Lower leg skin (tissue), 4 donors: ENCODE measurements around the gene PGA3. TPM values are rescaled to one million over a fixed set of nuclear protein-coding genes. Genes with fewer than 3 reads are reported as not detected.

Source experiments
- DNase-seq, 2 donors: peaks; one replicate each; pipeline ENCODE4 v3.0.0-alpha.2; 2019; ENCODE audit warnings: low spot score in 2 of 2
- H3K4me3 ChIP-seq: fragments of 200-600 bp; sonication (generic); 2 replicates; pipeline ENCODE4 v1.5.1; 2017; ENCODE audit warnings: mild to moderate bottlenecking, low read depth; ENCODE audit not compliant: poor library complexity, severe bottlenecking
- CTCF ChIP-seq, 3 donors: fragments of 450-650 bp; IDR thresholded peaks; one replicate each; pipeline ENCODE4 v1.5.1; 2016; ENCODE audit warnings: antibody characterized with exemption in 3 of 3, mild to moderate bottlenecking in 3 of 3, moderate library complexity in 2 of 3
- POLR2A ChIP-seq, 2 donors: fragments of 450-650 bp; IDR thresholded peaks; one replicate each; pipeline ENCODE4 v1.6.1; 2016 to 2017; ENCODE audit warnings: antibody characterized with exemption in 2 of 2, mild to moderate bottlenecking in 1 of 2, moderate library complexity in 1 of 2
- WGBS, 2 donors: methylation state at CpG; one replicate each; pipeline ENCODE4 v1.1.5; 2018; 5-methylcytosine and 5-hydroxymethylcytosine counted together
- intact Hi-C: fragments of 100-400 bp; cut with DNase I; formaldehyde crosslinking; loops from one replicate; pipeline ENCODE4 v1.15.0; 2023; ENCODE audit warnings: low total_unique reads
- total RNA-seq, 4 donors: library from RNA; depleted of rRNA; stranded (reverse); fragments of >200 nt; gene quantifications; one replicate each; pipeline ENCODE4 v1.1.0, GENCODE V29; 2016

The PGA3 gene
- total RNA-seq, 4 donors from 2014 or later, result 0.32 to 1.5 TPM; not detected in 2

- intact Hi-C loops, result no loop called here
- H3K4me3 ChIP-seq, result no peak overlapping the region
- peak in 1 of 2 donors; percentile 59 for DNase-seq
- TF ChIP-seq CTCF (IDR thresholded peaks at IDR 0.05) (no peak), POLR2A (IDR thresholded peaks at IDR 0.05) (no peak)
- 81 to 90% methylated on average over 9 of the region's 9 CpGs for WGBS, 2 donors
Measured at GRCh38 chr11:61170566-61170965, 32.7 kb upstream of the PGA3 start.

- intact Hi-C loops, result no loop called here
- no peak overlapping the region for H3K4me3 ChIP-seq
- 73 to 76% methylated on average over 3 of the region's 3 CpGs for WGBS, 2 donors
- no peak for DNase-seq
- TF ChIP-seq CTCF (IDR thresholded peaks at IDR 0.05) (no peak), POLR2A (IDR thresholded peaks at IDR 0.05) (no peak)
Measured at GRCh38 chr11:61171907-61172306, 31.4 kb upstream of the PGA3 start.

DNA sequence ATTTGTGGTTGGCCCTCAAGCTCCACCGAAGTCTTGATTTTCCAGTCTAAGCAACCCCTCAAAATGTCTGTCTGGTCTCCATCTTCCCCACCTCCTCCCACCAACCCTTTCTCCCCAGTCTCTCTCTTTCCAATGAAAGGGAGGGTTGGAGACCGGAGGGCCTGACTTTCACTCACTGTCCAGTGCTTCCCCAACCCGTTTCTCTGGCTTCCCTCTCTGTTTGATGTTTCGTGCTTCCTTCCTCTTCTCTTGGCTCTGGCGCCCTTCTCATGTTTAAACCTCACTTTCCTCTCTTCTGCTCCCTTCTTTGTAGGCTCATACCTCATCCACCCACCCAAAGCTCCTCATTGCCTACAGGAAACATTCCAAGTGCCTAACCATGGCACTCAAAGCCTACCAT is 31.0 kb upstream of the PGA3 start:
- no peak overlapping the region for H3K4me3 ChIP-seq
- intact Hi-C loops, result no loop called here
- DNase-seq, result peak in 1 of 2 donors; percentile 65
- WGBS, 2 donors, result 66 to 69% methylated on average over 5 of the region's 5 CpGs
- TF ChIP-seq POLR2A (IDR thresholded peaks at IDR 0.05) (no peak), CTCF (IDR thresholded peaks at IDR 0.05) (no peak)

DNA sequence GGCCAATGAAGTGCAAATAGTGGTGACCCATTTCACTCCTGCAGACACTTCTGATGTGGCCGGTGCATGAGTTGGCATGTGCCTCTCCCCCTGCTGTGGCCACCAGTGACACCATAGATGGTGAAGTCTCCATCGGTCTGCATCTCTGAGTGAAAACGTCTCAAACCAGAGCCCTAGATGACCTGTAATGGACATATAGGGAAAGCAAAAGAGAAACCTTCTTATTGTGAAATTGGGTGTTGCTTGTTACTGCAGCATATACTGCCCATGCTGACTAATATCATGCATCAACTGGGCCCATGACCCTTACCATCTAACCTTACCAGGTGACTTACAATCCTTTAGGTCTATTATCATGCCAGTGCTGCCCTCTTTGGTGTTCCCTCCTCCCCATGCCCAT is 30.4 kb upstream of the PGA3 start:
- TF ChIP-seq CTCF (IDR thresholded peaks at IDR 0.05) (no peak), POLR2A (IDR thresholded peaks at IDR 0.05) (no peak)
- H3K4me3 ChIP-seq, result no peak overlapping the region
- intact Hi-C loops, result no loop called here
- WGBS, 2 donors, result 90 to 93% methylated on average over 3 of the region's 3 CpGs
- DNase-seq, result no peak

- 70 to 77% methylated on average over 4 of the region's 4 CpGs for WGBS, 2 donors
- DNase-seq, result no peak
- no peak overlapping the region for H3K4me3 ChIP-seq
- intact Hi-C loops, result no loop called here
- TF ChIP-seq POLR2A (IDR thresholded peaks at IDR 0.05), result no peak
Measured at GRCh38 chr11:61173456-61173855, 29.9 kb upstream of the PGA3 start.

DNA sequence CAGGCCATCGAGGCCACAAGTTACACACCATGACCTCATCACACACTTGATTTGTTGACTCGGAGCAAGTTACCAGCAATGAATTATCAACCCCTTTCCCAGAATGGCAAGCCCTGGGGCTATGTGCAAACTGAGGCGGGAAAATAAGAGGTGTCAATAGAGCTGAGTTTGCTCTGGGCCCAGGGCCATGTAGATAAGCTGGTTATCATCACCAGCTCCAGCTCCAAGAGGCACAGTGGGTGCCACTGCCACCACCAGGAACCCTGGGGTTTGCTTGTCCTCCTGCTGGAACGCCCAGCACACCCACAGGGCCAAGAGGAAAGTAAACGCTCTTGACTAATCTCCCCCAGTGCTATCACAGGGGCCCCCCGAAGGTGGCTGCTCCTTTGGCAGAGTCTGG is 29.0 kb upstream of the PGA3 start:
- intact Hi-C loops, result no loop called here
- no peak for DNase-seq
- 64 to 85% methylated on average over 6 of the region's 6 CpGs for WGBS, 2 donors
- TF ChIP-seq POLR2A (IDR thresholded peaks at IDR 0.05) (no peak), CTCF (IDR thresholded peaks at IDR 0.05) (no peak)
- H3K4me3 ChIP-seq, result no peak overlapping the region
